ENCODE data around the gene SYT8. TPM values are rescaled to one million over a fixed set of nuclear protein-coding genes. Genes with fewer than 3 reads are reported as not detected.
"Not testable (repeated sequence)": the region's sequence is repeated elsewhere in the genome, so short reads cannot be mapped to it uniquely, and the experiment has no call there.

The SYT8 gene
- total RNA-seq, 4 donors from 2014 or later, result 1.4 to 4.1 TPM; not detected in 2

DNA sequence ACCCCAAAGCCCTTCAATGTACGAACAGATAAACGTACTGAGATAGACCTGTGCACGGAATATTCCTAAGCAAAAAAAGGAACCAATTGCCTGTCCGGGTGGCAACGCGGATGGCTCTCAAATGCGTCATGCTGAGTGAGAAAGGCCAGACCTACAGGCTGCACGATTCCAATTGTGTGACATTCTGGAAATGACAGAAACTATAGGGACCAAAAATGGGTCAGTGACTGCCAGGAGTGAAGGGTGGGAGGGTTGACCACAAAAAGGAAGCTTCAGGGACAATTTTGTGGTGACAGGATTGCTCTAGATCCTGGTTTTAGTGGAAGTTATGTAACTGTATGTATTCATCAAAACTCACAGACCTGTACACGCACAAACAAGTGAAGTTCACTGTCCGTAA is 24.0 kb upstream of the SYT8 start:
- no peaks in the 10 kb centered on the region for H3K36me3 ChIP-seq
- 72 to 77% methylated on average over 8 to 10 of the region's 10 CpGs for WGBS, 2 donors (ENCODE audit: low coverage in 1 of 2)
- in situ Hi-C loops (cut with MboI; ENCODE audit: low pct_ligation_motif_present in 1 of 4, low pct_unique_long_range_greater_than_20kb in 1 of 4, low sequenced_read_pairs in 3 of 4), result loop anchor here (10.0 to 25.0 kb wide), 2 partner anchors 98 to 106 kb away; no protein-coding TSS in a partner anchor
- no peaks in the 10 kb centered on the region for H3K4me1 ChIP-seq
- no peak for TF ChIP-seq POLR2AphosphoS5 (IDR thresholded peaks at IDR 0.05)
- TF ChIP-seq EP300 (IDR thresholded peaks at IDR 0.05; ENCODE audit: low read depth), result no peak
- TF ChIP-seq, protein P1, sequence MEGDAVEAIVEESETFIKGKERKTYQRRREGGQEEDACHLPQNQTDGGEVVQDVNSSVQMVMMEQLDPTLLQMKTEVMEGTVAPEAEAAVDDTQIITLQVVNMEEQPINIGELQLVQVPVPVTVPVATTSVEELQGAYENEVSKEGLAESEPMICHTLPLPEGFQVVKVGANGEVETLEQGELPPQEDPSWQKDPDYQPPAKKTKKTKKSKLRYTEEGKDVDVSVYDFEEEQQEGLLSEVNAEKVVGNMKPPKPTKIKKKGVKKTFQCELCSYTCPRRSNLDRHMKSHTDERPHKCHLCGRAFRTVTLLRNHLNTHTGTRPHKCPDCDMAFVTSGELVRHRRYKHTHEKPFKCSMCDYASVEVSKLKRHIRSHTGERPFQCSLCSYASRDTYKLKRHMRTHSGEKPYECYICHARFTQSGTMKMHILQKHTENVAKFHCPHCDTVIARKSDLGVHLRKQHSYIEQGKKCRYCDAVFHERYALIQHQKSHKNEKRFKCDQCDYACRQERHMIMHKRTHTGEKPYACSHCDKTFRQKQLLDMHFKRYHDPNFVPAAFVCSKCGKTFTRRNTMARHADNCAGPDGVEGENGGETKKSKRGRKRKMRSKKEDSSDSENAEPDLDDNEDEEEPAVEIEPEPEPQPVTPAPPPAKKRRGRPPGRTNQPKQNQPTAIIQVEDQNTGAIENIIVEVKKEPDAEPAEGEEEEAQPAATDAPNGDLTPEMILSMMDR (IDR thresholded peaks at IDR 0.05), result no peak
- TF ChIP-seq POLR2A (IDR thresholded peaks at IDR 0.05), result no peak
- H3K4me3 ChIP-seq, result no peak overlapping the region
- intact Hi-C loops (cut with DNase I; ENCODE audit: low total_unique reads), result no loop called here
- DNase-seq, result no peak
- H3K9me3 ChIP-seq, result no peaks in the 10 kb centered on the region
- peaks cover 43% of the 10 kb centered on the region for H3K27me3 ChIP-seq
- no peak overlapping the region for H3K27ac ChIP-seq

DNA sequence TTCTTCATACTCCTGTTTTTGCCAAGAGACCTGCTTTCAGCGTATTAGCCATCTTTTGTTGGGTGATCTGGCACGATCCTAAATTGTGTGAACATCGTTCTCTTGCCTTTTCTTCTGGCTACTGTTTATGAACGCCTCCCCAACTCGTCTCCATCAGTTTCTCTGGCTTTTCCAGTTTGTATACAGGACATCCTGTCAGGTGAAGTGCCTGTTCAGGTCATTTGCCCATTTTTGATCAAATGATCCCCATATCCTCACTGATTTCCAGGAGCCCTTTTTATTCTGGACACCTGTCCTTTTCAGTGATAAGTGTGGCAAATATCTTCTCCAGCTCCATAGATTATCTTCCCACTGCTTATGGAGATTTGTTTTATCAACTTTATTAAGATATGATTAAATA is 22.5 kb upstream of the SYT8 start:
- in situ Hi-C loops (cut with MboI; ENCODE audit: low pct_ligation_motif_present in 1 of 4, low pct_unique_long_range_greater_than_20kb in 1 of 4, low sequenced_read_pairs in 3 of 4), result loop anchor here (10.0 to 25.0 kb wide), 2 partner anchors 100 to 107 kb away; no protein-coding TSS in a partner anchor

DNA sequence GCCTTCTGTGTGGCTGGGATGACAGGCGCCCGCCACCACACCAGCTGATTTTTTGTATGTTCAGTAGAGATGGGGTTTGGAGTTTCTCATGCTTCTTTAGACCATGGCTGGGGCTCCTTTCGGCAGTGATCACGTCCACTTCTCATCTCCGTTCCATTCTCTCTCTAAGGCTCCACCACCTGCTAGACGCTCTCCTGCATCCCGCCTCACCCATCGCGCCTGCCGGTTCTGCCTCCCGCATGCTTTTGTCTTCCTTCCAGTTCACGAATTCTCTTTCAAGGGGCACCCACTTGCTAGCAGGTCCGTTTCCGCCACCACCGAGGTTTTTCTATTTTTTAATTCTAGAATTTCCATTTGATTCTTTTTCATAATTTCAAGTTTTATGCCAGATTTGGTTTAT is 22.0 kb upstream of the SYT8 start:
- intact Hi-C loops (cut with DNase I; ENCODE audit: low total_unique reads), result no loop called here
- in situ Hi-C loops (cut with MboI; ENCODE audit: low pct_ligation_motif_present in 1 of 4, low pct_unique_long_range_greater_than_20kb in 1 of 4, low sequenced_read_pairs in 3 of 4), result loop anchor here (10.0 to 25.0 kb wide), 2 partner anchors 100 to 108 kb away; no protein-coding TSS in a partner anchor
- no peak for DNase-seq
- H3K4me3 ChIP-seq, result no peak overlapping the region
- peaks cover 22% of the 10 kb centered on the region for H3K27me3 ChIP-seq
- no peaks in the 10 kb centered on the region for H3K4me1 ChIP-seq
- no peaks in the 10 kb centered on the region for H3K36me3 ChIP-seq
- TF ChIP-seq POLR2A (IDR thresholded peaks at IDR 0.05) (no peak), POLR2AphosphoS5 (IDR thresholded peaks at IDR 0.05) (no peak), EP300 (IDR thresholded peaks at IDR 0.05; ENCODE audit: low read depth) (no peak)
- TF ChIP-seq, protein P1 (IDR thresholded peaks at IDR 0.05), result no peak
- no peaks in the 10 kb centered on the region for H3K9me3 ChIP-seq
- no peak overlapping the region for H3K27ac ChIP-seq
- WGBS, 2 donors (ENCODE audit: low coverage in 1 of 2), result 93 to 95% methylated on average over 14 to 15 of the region's 15 CpGs

More for the DNA sequence above, 22.5 kb upstream of the SYT8 start:
- DNase-seq, result no peak
- H3K27ac ChIP-seq, result no peak overlapping the region
- H3K36me3 ChIP-seq, result no peaks in the 10 kb centered on the region
- WGBS, 2 donors (ENCODE audit: low coverage in 1 of 2), result 79 to 87% methylated on average over 5 of the region's 5 CpGs
- no peaks in the 10 kb centered on the region for H3K9me3 ChIP-seq
- H3K4me3 ChIP-seq, result no peak overlapping the region
- no peaks in the 10 kb centered on the region for H3K4me1 ChIP-seq
- TF ChIP-seq POLR2A (IDR thresholded peaks at IDR 0.05), result no peak
- TF ChIP-seq, protein P1 (IDR thresholded peaks at IDR 0.05), result no peak
- no peak for TF ChIP-seq EP300 (IDR thresholded peaks at IDR 0.05; ENCODE audit: low read depth)
- TF ChIP-seq POLR2AphosphoS5 (IDR thresholded peaks at IDR 0.05), result no peak
- intact Hi-C loops (cut with DNase I; ENCODE audit: low total_unique reads), result no loop called here
- peaks cover 27% of the 10 kb centered on the region for H3K27me3 ChIP-seq

DNA sequence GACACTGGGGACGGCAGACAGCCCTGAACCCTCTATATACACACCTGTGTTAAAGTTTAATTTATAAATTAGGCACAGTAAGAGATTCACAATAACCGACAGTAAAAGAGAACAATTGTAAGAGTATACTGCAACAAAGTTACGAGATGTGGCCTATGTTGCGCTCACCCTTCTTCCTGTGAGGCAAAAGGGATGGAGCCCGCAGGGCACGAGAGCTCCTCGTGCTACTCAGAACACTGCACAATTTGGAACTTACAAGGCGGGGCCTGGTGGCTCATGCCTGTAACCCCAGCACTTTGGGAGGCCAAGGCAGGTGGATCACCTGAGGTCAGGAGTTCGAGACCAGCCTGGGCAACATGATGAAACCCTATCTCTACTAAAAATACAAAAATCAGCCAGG is 21.4 kb upstream of the SYT8 start:
- H3K9me3 ChIP-seq; intact Hi-C loops (cut with DNase I; ENCODE audit: low total_unique reads); H3K4me3 ChIP-seq; DNase-seq; H3K27ac ChIP-seq; H3K36me3 ChIP-seq; H3K4me1 ChIP-seq: not testable (repeated sequence)
- in situ Hi-C loops (cut with MboI; ENCODE audit: low pct_ligation_motif_present in 1 of 4, low pct_unique_long_range_greater_than_20kb in 1 of 4, low sequenced_read_pairs in 3 of 4), result loop anchor here (10.0 to 25.0 kb wide), 2 partner anchors 101 to 109 kb away; no protein-coding TSS in a partner anchor
- H3K27me3 ChIP-seq, result peaks cover 19% of the 10 kb centered on the region
- WGBS, 2 donors (ENCODE audit: low coverage in 1 of 2), result 90 to 100% methylated on average over 3 to 9 of the region's 9 CpGs

DNA sequence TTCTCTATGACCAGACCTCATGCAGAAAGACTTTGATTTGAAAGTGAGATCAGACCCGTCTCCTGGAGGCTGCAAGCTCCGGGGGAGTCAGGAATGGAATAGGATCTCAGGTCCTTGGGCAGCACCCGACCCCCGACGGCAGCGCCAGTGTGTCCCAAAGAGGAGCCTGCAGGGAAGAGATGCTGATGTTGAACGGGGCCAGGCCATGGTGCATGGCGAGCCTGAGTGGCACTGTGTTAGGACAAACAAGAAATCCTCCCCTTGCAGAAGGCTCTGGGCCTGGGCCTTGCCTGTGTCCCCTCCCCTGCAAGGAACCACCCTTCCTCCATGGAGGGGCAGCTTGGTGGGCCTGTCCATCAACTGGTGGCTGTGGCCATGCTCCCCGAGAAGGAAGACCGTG is 20.1 kb upstream of the SYT8 start:
- no peak overlapping the region for H3K27ac ChIP-seq
- intact Hi-C loops (cut with DNase I; ENCODE audit: low total_unique reads) (loop anchor here (5.0 kb wide), 1 partner anchor 107 kb away; no protein-coding TSS in a partner anchor), in situ Hi-C loops (cut with MboI; ENCODE audit: low pct_ligation_motif_present in 1 of 4, low pct_unique_long_range_greater_than_20kb in 1 of 4, low sequenced_read_pairs in 3 of 4) (loop anchor here (10.0 to 25.0 kb wide), 2 partner anchors 102 to 110 kb away; no protein-coding TSS in a partner anchor)
- no peaks in the 10 kb centered on the region for H3K9me3 ChIP-seq
- H3K4me1 ChIP-seq, result no peaks in the 10 kb centered on the region
- H3K36me3 ChIP-seq, result no peaks in the 10 kb centered on the region
- WGBS, 2 donors (ENCODE audit: low coverage in 1 of 2), result 81 to 100% methylated on average over 1 to 10 of the region's 10 CpGs
- TF ChIP-seq EP300 (IDR thresholded peaks at IDR 0.05; ENCODE audit: low read depth) (no peak), POLR2A (IDR thresholded peaks at IDR 0.05) (no peak), POLR2AphosphoS5 (IDR thresholded peaks at IDR 0.05) (no peak)
- TF ChIP-seq, protein P1 (IDR thresholded peaks at IDR 0.05), result no peak
- no peak for DNase-seq
- no peak overlapping the region for H3K4me3 ChIP-seq
- H3K27me3 ChIP-seq, result peaks cover 10% of the 10 kb centered on the region

All from transverse colon (tissue), 4 donors.